Liver (tissue), 9 donors: ENCODE measurements around the gene NEU4. TPM values are rescaled to one million over a fixed set of nuclear protein-coding genes. Genes with fewer than 3 reads are reported as not detected.
A peak's percentile ranks its signal among the peaks of the same experiment; 100 is the strongest.
"Not testable (repeated sequence)": the region's sequence is repeated elsewhere in the genome, so short reads cannot be mapped to it uniquely, and the experiment has no call there.

Experiments used
- DNase-seq: peaks from one replicate; pipeline ENCODE4 v3.0.0-alpha.2; 2017; ENCODE audit warnings: low spot score
- H3K27ac ChIP-seq, 2 donors: one replicate each; pipeline ENCODE4 v1.7.0; 2013; ENCODE audit warnings: inconsistent platforms in 2 of 2, low read length in 2 of 2, control low read depth in 1 of 2, low read depth in 1 of 2, mild to moderate bottlenecking in 1 of 2
- H3K27me3 ChIP-seq, 4 donors: one replicate each; pipeline versions ENCODE4 v1.6.1 to v1.7.0; 2013; ENCODE audit warnings: low read length in 3 of 4, inconsistent platforms in 1 of 4, mild to moderate bottlenecking in 1 of 4, moderate library complexity in 1 of 4; ENCODE audit not compliant: control insufficient read depth in 4 of 4, insufficient read depth in 4 of 4
- H3K36me3 ChIP-seq, 4 donors: one replicate each; pipeline versions ENCODE4 v1.6.1 to v1.7.0; 2013; ENCODE audit warnings: low read length in 3 of 4, mild to moderate bottlenecking in 3 of 4, low read depth in 1 of 4, moderate library complexity in 1 of 4; ENCODE audit not compliant: control insufficient read depth in 4 of 4, insufficient read depth in 3 of 4
- H3K4me1 ChIP-seq, 4 donors: one replicate each; pipeline versions ENCODE4 v1.6.1 to v1.7.0; 2013; ENCODE audit warnings: low read length in 3 of 4, mild to moderate bottlenecking in 3 of 4, moderate library complexity in 1 of 4; ENCODE audit not compliant: control insufficient read depth in 4 of 4, insufficient read depth in 4 of 4
- H3K4me3 ChIP-seq, 3 donors: one replicate each; pipeline versions ENCODE4 v1.6.1 to v1.7.0; 2013; ENCODE audit warnings: low read length in 3 of 3, control low read depth in 1 of 3, low read depth in 1 of 3, mild to moderate bottlenecking in 1 of 3
- H3K9ac ChIP-seq, 2 donors: one replicate each; pipeline ENCODE4 v1.7.0; 2013; ENCODE audit warnings: low read length in 2 of 2, mild to moderate bottlenecking in 2 of 2, moderate library complexity in 2 of 2, control low read depth in 1 of 2, low read depth in 1 of 2
- H3K9me3 ChIP-seq, 4 donors: one replicate each; pipeline versions ENCODE4 v1.6.1 to v1.7.0; 2013; ENCODE audit warnings: low read length in 3 of 4; ENCODE audit not compliant: control insufficient read depth in 4 of 4
- ATF3 ChIP-seq: IDR thresholded peaks from 2 replicates; pipeline ENCODE4 v1.6.1; 2016; ENCODE audit warnings: antibody characterized with exemption
- CTCF ChIP-seq: fragments of 150-350 bp; IDR thresholded peaks from 2 replicates; pipeline ENCODE4 v1.5.1; 2017; ENCODE audit warnings: improper control_type of control experiment, low read depth, low read length; ENCODE audit not compliant: missing input control
- FOXA2 ChIP-seq: IDR thresholded peaks from 2 replicates; pipeline ENCODE4 v1.6.1; 2016; ENCODE audit warnings: antibody characterized with exemption
- GABPA ChIP-seq, 2 donors: IDR thresholded peaks in 1 of 2; conservative IDR thresholded peaks in 1 of 2; 2 replicates each; pipeline ENCODE4 v1.6.1; 2016; ENCODE audit warnings: antibody characterized with exemption in 2 of 2, mild to moderate bottlenecking in 1 of 2, moderate library complexity in 1 of 2
- JUND ChIP-seq, 2 donors: IDR thresholded peaks; 2 replicates each; pipeline ENCODE4 v1.6.1; 2016; ENCODE audit warnings: antibody characterized with exemption in 2 of 2
- MAX ChIP-seq: IDR thresholded peaks from 2 replicates; pipeline ENCODE4 v1.6.1; 2016; ENCODE audit warnings: antibody characterized with exemption
- RAD21 ChIP-seq, 2 donors: IDR thresholded peaks; 2 replicates each; pipeline ENCODE4 v1.6.1; 2016; ENCODE audit warnings: antibody characterized with exemption in 2 of 2, mild to moderate bottlenecking in 2 of 2
- REST ChIP-seq: IDR thresholded peaks from 2 replicates; pipeline ENCODE4 v1.6.1; 2016; ENCODE audit warnings: antibody characterized with exemption, mild to moderate bottlenecking
- RXRA ChIP-seq, 2 donors: IDR thresholded peaks; 2 replicates each; pipeline ENCODE4 v1.6.1; 2017 to 2018; ENCODE audit warnings: antibody characterized with exemption in 2 of 2, mild to moderate bottlenecking in 1 of 2
- SP1 ChIP-seq: IDR thresholded peaks from 2 replicates; pipeline ENCODE4 v1.6.1; 2018; ENCODE audit warnings: antibody characterized with exemption, mild to moderate bottlenecking
- YY1 ChIP-seq: IDR thresholded peaks from 2 replicates; pipeline ENCODE4 v1.6.1; 2016; ENCODE audit warnings: antibody characterized with exemption, mild to moderate bottlenecking
- WGBS: extraction: QIAGEN DNeasy Blood & Tissue Kit; methylation state at CpG from one replicate; pipeline ENCODE4 v1.1.7; 2013; 5-methylcytosine and 5-hydroxymethylcytosine counted together
- polyA plus RNA-seq, 2 donors: library from polyadenylated mRNA; stranded (reverse) in 1 of 2; unstranded in 1 of 2; fragments of 200-250 nt in 1 of 2; fragments of >200 nt in 1 of 2; fragmentation: Nextera tagmentation in 1 of 2; extraction: Ambion mirVana in 1 of 2; gene quantifications; one replicate each; pipeline versions ENCODE4 v1.2.1 to v1.2.3, GENCODE V29; 2013 to 2015
- total RNA-seq, 2 donors: library from RNA; depleted of rRNA; stranded (reverse); fragments of >200 nt; gene quantifications; one replicate each; pipeline ENCODE4 v1.2.3, GENCODE V29; 2014
- donor health status: healthy.
- donor health status: healthy.
- donor health status: healthy.
- donor health status: healthy.
- donor health status: healthy.

Gene NEU4
- total and polyA plus RNA-seq, 4 donors = 5.4 to 58.4 (median 35.1) TPM

GRCh38 chr2:241804326-241805229 lies 4.4 kb upstream of the NEU4 start:
- Histone ChIP-seq H3K36me3 (no peaks in the 10 kb centered on the region), H3K27ac (peak overlapping the region; percentile 28 to 60), H3K27me3 (no peaks in the 10 kb centered on the region), H3K9ac (no peak overlapping the region), H3K4me3 (no peak overlapping the region), H3K9me3 (no peaks in the 10 kb centered on the region), H3K4me1 (peaks cover 6 to 17% (median 13%) of the 10 kb centered on the region in 4 donors)
- TF ChIP-seq MAX (no peak), RXRA (IDR thresholded peaks at IDR 0.05) (no peak), REST (no peak), GABPA (IDR thresholded peaks at IDR 0.05 in 1 of 2, conservative IDR thresholded peaks at IDR 0.05 in 1 of 2) (no peak), SP1 (no peak), FOXA2 (no peak), ATF3 (no peak), CTCF (no peak), YY1 (no peak), JUND (IDR thresholded peaks at IDR 0.05) (no peak), RAD21 (IDR thresholded peaks at IDR 0.05) (no peak)
- 55% methylated on average over 35 of the region's 35 CpGs for WGBS
- DNase-seq = no peak

- not testable (repeated sequence) for H3K36me3 ChIP-seq, DNase-seq, H3K9ac ChIP-seq, H3K9me3 ChIP-seq, H3K27me3 ChIP-seq, H3K4me3 ChIP-seq, H3K27ac ChIP-seq
- peaks cover 8 to 25% (median 17%) of the 10 kb centered on the region in 4 donors for H3K4me1 ChIP-seq
- 42% methylated on average over 3 of the region's 8 CpGs for WGBS
These were observed 2.8 kb upstream of the NEU4 start for GRCh38 chr2:241806217-241806616.
